HepG2 (cell line): ENCODE measurements around the gene MBD3L3. TPM values are rescaled to one million over a fixed set of nuclear protein-coding genes. Genes with fewer than 3 reads are reported as not detected.

Experiments
- AKAP8 ChIP-seq: sonication (generic); formaldehyde crosslinking; IDR thresholded peaks from 2 replicates; pipeline ENCODE4 v1.5.1; 2020; ENCODE audit warnings: mild to moderate bottlenecking, missing genetic modification reagents
- AKNA ChIP-seq: sonication (generic); formaldehyde crosslinking; IDR thresholded peaks from 2 replicates; pipeline ENCODE4 v1.4.0; 2020; ENCODE audit warnings: missing genetic modification reagents, borderline replicate concordance
- FLYWCH1 ChIP-seq: sonication (generic); formaldehyde crosslinking; IDR thresholded peaks from 2 replicates; pipeline ENCODE4 v1.8.1; 2023; ENCODE audit warnings: mild to moderate bottlenecking, missing genetic modification reagents
- HMG20A ChIP-seq: IDR thresholded peaks from 2 replicates; pipeline ENCODE4 v1.6.1; 2016; ENCODE audit warnings: borderline replicate concordance
- HOMEZ ChIP-seq: IDR thresholded peaks from 2 replicates; pipeline ENCODE4 v1.6.1; 2016; ENCODE audit warnings: low read depth
- LCORL ChIP-seq, 2 experiments: fragments of 450-650 bp in 1 of 2; sonication (generic) in 1 of 2; formaldehyde crosslinking in 1 of 2; IDR thresholded peaks; 2 replicates each; pipeline versions ENCODE4 v1.5.0 to v1.6.1; 2017 to 2020; ENCODE audit warnings: antibody characterized with exemption in 1 of 2, missing genetic modification reagents in 1 of 2
- NFKB2 ChIP-seq: sonication (generic); formaldehyde crosslinking; IDR thresholded peaks from 2 replicates; pipeline ENCODE4 v1.4.0; 2020; ENCODE audit warnings: missing genetic modification reagents, borderline replicate concordance
- NPAS2 ChIP-seq: sonication (generic); formaldehyde crosslinking; IDR thresholded peaks from 2 replicates; pipeline ENCODE4 v1.8.0; 2022; ENCODE audit warnings: mild to moderate bottlenecking, missing genetic modification reagents, borderline replicate concordance
- PHB2 ChIP-seq: fragments of 450-650 bp; IDR thresholded peaks from 2 replicates; pipeline ENCODE4 v1.6.1; 2018; ENCODE audit not compliant: partially characterized antibody
- PTBP1 ChIP-seq: fragments of 200-400 bp; formaldehyde crosslinking; IDR thresholded peaks from 2 replicates; pipeline ENCODE4 v1.6.1; 2018; ENCODE audit warnings: low read length, low read depth; ENCODE audit not compliant: poor library complexity, severe bottlenecking
- RBM22 ChIP-seq: fragments of 200-400 bp; formaldehyde crosslinking; optimal IDR thresholded peaks from 2 replicates; pipeline ENCODE3; 2017; ENCODE audit warnings: mild to moderate bottlenecking, low read length, moderate library complexity
- RFXAP ChIP-seq: sonication (generic); formaldehyde crosslinking; IDR thresholded peaks from 2 replicates; pipeline ENCODE4 v1.4.0; 2020; ENCODE audit warnings: missing genetic modification reagents, borderline replicate concordance
- SMARCE1 ChIP-seq: fragments of 450-650 bp; IDR thresholded peaks from 2 replicates; pipeline ENCODE4 v1.6.1; 2017; ENCODE audit warnings: borderline replicate concordance
- SNAPC5 ChIP-seq: sonication (generic); formaldehyde crosslinking; IDR thresholded peaks from 2 replicates; pipeline ENCODE4 v1.8.1; 2023; ENCODE audit warnings: mild to moderate bottlenecking, missing genetic modification reagents, borderline replicate concordance
- SP5 ChIP-seq: IDR thresholded peaks from 2 replicates; pipeline ENCODE4 v1.6.1; 2016; ENCODE audit warnings: low read depth, borderline replicate concordance
- TBX3 ChIP-seq: fragments of 450-650 bp; IDR thresholded peaks from 2 replicates; pipeline ENCODE4 v1.6.1; 2017; ENCODE audit warnings: antibody characterized with exemption, mild to moderate bottlenecking, inconsistent platforms, borderline replicate concordance
- TERF1 ChIP-seq: sonication (generic); formaldehyde crosslinking; IDR thresholded peaks from 2 replicates; pipeline ENCODE4 v1.8.0; 2022; ENCODE audit warnings: mild to moderate bottlenecking, missing genetic modification reagents, moderate library complexity
- ZNF33B ChIP-seq: sonication (generic); formaldehyde crosslinking; IDR thresholded peaks from 2 replicates; pipeline ENCODE4 v1.5.1; 2020; ENCODE audit warnings: mild to moderate bottlenecking, missing genetic modification reagents
- ZNF577 ChIP-seq: sonication (generic); formaldehyde crosslinking; IDR thresholded peaks from 2 replicates; pipeline ENCODE4 v1.4.0; 2020; ENCODE audit warnings: mild to moderate bottlenecking, low read depth, missing genetic modification reagents, borderline replicate concordance
- ZNF597 ChIP-seq: sonication (generic); formaldehyde crosslinking; IDR thresholded peaks from 2 replicates; pipeline ENCODE4 v1.5.0; 2020; ENCODE audit warnings: missing genetic modification reagents
- polyA plus RNA-seq, 8 experiments: library from polyadenylated mRNA; depleted of rRNA in 3 of 8; stranded (reverse) in 7 of 8; unstranded in 1 of 8; fragments of >200 nt; fragmentation: Illumina TruSeq in 4 of 8; extraction: Trizol in 4 of 8; gene quantifications; 2 replicates each; pipeline versions ENCODE4 v1.2.1 to v1.2.3, GENCODE V29; 2011 to 2016; ENCODE audit warnings: low read depth in 4 of 8, missing spikeins in 1 of 8, mixed read lengths in 1 of 8; ENCODE audit not compliant: insufficient read depth in 1 of 8
- total RNA-seq, 5 experiments: library from RNA; depleted of rRNA; stranded (reverse); fragments of >200 nt; fragmentation: Illumina TruSeq; extraction: Trizol; gene quantifications; 2 replicates each; pipeline ENCODE4 v1.2.3, GENCODE V29; 2016; ENCODE audit warnings: low read depth in 1 of 5

Gene MBD3L3
- total and polyA plus RNA-seq, 2 of the 13 experiments (the other 11 are each of a cell fraction or from before 2014, with no cell fraction given): not detected

- no peak for TF ChIP-seq AKNA (CRISPR knock-in tag)
- TF ChIP-seq FLYWCH1 (CRISPR knock-in tag): no peak
- no peak for TF ChIP-seq HOMEZ (CRISPR knock-in tag)
- no peak for TF ChIP-seq RBM22
- TF ChIP-seq SP5 (CRISPR knock-in tag): peak; percentile 65; the same call in 1 of the 2 replicates
- no peak for TF ChIP-seq SMARCE1
- TF ChIP-seq NFKB2: peak; percentile 72; the same call in 1 of the 2 replicates
- TF ChIP-seq LCORL (IDR thresholded peaks at IDR 0.05): no peak
- no peak for TF ChIP-seq LCORL (CRISPR knock-in tag; IDR thresholded peaks at IDR 0.05)
- no peak for TF ChIP-seq SNAPC5 (CRISPR knock-in tag)
- TF ChIP-seq HMG20A (CRISPR knock-in tag): no peak; the same call in 1 of the 2 replicates
- no peak for TF ChIP-seq PHB2
- TF ChIP-seq AKAP8 (CRISPR knock-in tag): peak; percentile 61
- TF ChIP-seq TERF1 (CRISPR knock-in tag): no peak
- TF ChIP-seq ZNF597 (CRISPR knock-in tag): no peak
- no peak for TF ChIP-seq PTBP1
- TF ChIP-seq TBX3: no peak
- no peak for TF ChIP-seq ZNF577 (CRISPR knock-in tag)
- TF ChIP-seq ZNF33B (CRISPR knock-in tag): no peak; the same call in 1 of the 2 replicates
- no peak; the same call in 1 of the 2 replicates for TF ChIP-seq RFXAP (CRISPR knock-in tag)
- no peak for TF ChIP-seq NPAS2 (CRISPR knock-in tag)
These were observed 40.5 kb upstream of the MBD3L3 start (continued) for GRCh38 chr19:7098701-7099596.
